ENCODE measurements around the gene TRERF1. TPM values are rescaled to one million over a fixed set of nuclear protein-coding genes. Genes with fewer than 3 reads are reported as not detected.
"Not testable (repeated sequence)": the region's sequence is repeated elsewhere in the genome, so short reads cannot be mapped to it uniquely, and the experiment has no call there.

The TRERF1 gene
- total RNA-seq, 1 donor: 12.0 TPM

DNA sequence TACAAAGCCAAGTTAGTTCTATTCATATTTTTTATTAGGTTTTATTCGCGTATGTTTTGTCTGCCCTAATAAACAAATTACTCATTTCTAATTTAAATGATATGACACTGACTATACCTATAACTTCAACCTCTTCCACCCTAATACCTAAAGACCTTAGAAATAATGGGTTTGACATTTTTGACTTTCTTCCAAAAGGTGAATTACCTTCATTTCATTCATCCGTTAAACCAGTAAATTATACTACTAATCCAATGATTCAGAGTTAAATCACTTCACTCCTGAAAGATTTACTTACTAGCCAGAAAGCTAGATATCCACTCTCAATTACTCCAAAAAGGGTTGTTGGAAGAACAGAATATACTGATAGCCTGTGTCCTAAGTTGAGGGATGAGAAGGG lies 239.3 kb downstream of the TRERF1 start:
- no peak overlapping the region for H3K4me3 ChIP-seq (ENCODE audit: low read depth, low read length)
- TF ChIP-seq, protein P1, sequence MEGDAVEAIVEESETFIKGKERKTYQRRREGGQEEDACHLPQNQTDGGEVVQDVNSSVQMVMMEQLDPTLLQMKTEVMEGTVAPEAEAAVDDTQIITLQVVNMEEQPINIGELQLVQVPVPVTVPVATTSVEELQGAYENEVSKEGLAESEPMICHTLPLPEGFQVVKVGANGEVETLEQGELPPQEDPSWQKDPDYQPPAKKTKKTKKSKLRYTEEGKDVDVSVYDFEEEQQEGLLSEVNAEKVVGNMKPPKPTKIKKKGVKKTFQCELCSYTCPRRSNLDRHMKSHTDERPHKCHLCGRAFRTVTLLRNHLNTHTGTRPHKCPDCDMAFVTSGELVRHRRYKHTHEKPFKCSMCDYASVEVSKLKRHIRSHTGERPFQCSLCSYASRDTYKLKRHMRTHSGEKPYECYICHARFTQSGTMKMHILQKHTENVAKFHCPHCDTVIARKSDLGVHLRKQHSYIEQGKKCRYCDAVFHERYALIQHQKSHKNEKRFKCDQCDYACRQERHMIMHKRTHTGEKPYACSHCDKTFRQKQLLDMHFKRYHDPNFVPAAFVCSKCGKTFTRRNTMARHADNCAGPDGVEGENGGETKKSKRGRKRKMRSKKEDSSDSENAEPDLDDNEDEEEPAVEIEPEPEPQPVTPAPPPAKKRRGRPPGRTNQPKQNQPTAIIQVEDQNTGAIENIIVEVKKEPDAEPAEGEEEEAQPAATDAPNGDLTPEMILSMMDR (IDR thresholded peaks at IDR 0.05; ENCODE audit: insufficient read depth, low read length): no peak
- no peak for DNase-seq (ENCODE audit: low read depth)

DNA sequence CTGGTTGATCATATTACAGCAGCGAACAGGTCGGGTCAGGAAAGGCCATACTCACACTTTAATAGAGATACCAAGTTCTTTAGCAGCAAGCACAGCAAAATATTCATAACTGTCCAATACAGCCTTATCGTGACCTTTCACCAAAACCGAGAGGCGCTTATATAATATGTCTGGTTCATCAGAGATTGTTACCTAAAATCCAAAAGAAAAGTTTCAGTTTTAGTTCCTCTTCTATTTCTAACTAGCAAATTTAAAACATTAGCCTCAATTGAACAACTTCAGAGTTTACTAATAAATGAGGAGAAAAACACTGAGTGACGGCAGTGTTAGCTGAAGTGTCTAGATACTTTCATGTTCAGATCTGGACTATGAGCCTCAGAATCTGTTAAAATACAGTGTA lies 240.0 kb downstream of the TRERF1 start:
- DNase-seq (ENCODE audit: low read depth): no peak
- TF ChIP-seq, protein P1 (IDR thresholded peaks at IDR 0.05; ENCODE audit: insufficient read depth, low read length): no peak
- no peak overlapping the region for H3K4me3 ChIP-seq (ENCODE audit: low read depth, low read length)

DNA sequence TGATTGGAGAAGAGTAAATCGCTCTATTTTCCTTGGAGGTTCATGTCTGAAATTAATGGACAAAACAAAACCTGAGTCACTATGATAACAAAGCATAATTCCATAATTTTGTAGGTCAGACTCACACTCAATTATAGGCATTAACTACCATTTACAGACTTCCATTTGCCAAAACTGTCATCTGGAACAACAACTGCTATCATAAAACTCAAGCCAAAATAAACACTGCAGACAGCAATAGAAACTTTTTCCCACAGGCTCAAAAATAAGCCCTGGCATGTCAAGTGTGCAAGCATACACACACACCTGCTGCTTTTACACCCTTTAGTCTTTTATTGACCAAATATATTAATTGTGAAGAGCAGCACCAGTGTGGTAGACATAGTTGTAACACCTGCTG lies 241.2 kb downstream of the TRERF1 start:
- H3K4me3 ChIP-seq (ENCODE audit: low read depth, low read length): no peak overlapping the region
- TF ChIP-seq, protein P1 (IDR thresholded peaks at IDR 0.05; ENCODE audit: insufficient read depth, low read length): no peak
- DNase-seq (ENCODE audit: low read depth): no peak

DNA sequence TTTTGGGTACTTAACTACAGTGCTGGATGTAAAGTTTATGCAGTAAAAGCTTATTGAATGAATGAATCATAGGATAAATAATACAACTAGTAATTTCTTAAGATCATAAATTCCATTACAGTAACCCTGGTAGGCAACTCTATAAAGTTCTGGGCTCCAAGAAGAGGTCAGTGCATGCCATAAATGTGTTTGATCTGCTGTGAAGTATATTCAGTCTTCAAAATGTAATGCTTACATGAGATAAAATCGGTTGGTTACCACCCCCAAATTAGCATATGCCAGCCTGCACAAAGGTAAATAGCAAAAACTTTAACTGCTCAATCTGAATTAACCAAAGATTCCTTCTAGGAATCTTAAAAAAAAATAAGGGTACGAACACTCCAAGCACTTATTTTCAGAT lies 244.2 kb downstream of the TRERF1 start:
- not testable (repeated sequence) for DNase-seq (ENCODE audit: low read depth); H3K4me3 ChIP-seq (ENCODE audit: low read depth, low read length)

DNA sequence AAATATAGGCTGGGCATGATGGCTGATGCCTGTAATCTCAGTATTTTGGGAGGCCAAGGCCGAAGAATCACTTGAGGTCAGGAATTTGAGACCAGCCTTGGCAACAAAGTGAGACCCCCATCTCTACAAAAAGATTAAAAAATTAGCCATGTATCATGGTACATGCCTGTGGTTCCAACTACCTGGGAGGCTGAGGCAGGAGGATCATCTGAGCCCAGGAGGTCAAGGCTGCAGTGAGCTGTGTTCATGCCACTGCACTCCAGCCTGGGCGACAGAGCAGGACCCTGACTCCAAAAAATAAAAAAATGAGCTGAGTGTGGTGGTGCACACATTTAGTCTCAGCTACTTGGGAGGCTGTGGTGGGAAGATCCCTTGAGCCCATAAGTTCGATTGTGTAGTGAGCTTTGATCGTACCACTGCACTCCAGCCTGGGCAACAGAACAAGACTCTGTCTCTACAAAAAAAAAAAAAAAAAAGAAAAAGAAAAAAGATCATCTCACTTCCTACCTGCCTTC lies 246.9 kb downstream of the TRERF1 start:
- no peak for DNase-seq (ENCODE audit: low read depth)
- no peak overlapping the region for H3K4me3 ChIP-seq (ENCODE audit: low read depth, low read length)
- TF ChIP-seq, protein P1 (IDR thresholded peaks at IDR 0.05; ENCODE audit: insufficient read depth, low read length): no peak

DNA sequence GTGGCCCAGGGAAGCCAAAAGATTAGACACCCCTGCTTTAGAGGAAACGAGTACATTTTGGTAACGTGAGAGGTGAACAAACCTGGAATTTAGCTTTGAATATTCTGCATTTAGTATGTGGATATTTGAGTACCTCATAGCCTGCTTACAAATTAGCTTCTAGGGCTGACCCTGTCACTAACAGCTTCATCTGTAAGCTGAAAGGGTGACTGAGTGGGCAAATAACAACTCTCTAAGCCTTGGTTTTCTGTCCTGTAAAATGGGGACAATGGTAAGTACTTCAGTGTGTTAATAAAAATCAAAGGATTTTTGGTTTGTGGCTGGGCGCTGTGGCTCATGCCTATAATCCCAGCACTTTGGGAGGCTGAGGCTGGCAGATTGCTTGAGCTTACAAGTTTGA lies 248.5 kb downstream of the TRERF1 start:
- no peak for DNase-seq (ENCODE audit: low read depth)
- TF ChIP-seq, protein P1 (IDR thresholded peaks at IDR 0.05; ENCODE audit: insufficient read depth, low read length): no peak
- H3K4me3 ChIP-seq (ENCODE audit: low read depth, low read length): no peak overlapping the region

DNA sequence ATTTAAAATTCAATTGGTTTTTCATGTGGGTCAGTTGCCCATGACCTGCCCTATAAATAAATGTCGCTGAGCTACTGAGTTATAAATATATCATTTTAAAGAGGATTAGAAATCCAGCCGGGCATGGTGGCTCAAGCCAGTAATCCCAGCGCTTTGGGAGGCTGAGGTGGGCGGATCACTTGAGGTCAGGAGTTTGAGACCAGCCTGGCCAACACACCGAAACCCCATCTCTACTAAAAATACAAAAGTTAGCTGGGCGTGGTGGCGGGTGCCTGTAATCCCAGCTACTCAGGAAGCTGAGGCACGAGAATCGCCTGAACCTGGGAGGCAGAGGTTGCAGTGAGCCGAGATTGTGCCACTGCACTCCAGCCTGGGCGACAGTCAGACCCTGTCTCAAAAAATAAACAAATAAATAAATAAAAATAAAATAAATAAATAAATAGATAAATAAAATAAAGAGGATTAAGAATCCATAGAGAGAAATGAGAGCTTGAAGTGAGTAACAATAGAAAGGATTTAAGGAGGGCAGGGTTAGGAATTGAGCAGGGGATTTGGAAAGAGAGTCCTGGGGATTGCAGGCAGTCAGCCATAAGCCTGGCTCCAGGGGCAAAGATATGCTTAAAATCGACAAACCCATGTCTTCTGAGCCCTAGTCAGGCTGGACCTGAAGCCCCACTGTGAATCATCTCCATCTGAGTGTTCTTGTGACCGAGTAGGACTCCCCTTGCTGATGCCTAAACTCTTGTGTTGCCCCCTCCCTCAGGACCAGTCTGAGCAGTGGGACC lies 249.4 kb downstream of the TRERF1 start:
- H3K4me3 ChIP-seq (ENCODE audit: low read depth, low read length); DNase-seq (ENCODE audit: low read depth): not testable (repeated sequence)

DNA sequence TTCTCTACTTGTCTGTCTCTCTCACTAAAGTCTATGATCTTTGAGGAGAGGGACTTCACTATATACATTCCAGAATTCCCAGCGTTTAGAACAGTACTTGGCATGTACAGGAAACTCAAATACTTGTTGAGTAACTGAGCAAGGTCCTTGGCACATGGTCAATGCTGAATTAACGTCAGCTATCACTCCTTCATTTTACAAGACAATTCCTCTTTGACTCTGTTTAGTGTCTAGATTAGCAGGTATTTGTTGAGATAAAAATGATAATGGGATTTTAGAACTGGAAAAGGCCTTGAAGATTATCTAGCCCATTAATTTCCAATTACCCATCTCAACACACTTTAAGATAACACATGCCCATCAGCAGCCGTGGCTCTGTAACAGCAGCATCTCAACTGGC lies 250.3 kb downstream of the TRERF1 start:
- peak; percentile 34 for DNase-seq (ENCODE audit: low read depth)
- TF ChIP-seq, protein P1 (IDR thresholded peaks at IDR 0.05; ENCODE audit: insufficient read depth, low read length): no peak
- no peak overlapping the region for H3K4me3 ChIP-seq (ENCODE audit: low read depth, low read length)

All from fibroblast of the aortic adventitia (primary cell).